HCT116 (cell line): ENCODE results near the gene WDR33. TPM values are rescaled to one million over a fixed set of nuclear protein-coding genes. Genes with fewer than 3 reads are reported as not detected.

Source experiments
- ATAC-seq: fragments of 200-7000 bp; cut with Tn5 transposase; 2 replicates; pipeline ENCODE4 v1.9.1; 2020; ENCODE audit warnings: mild to moderate bottlenecking, moderate library complexity
- BruUV-seq: library from RNA; stranded (reverse); fragments of 400-500 nt; replicated peaks from 2 replicates; lab custom pipeline; 2021; lab: Mats Ljungman, UMichigan
- CTCF ChIA-PET: fragments of 300-600 bp; sonication (Branson Sonifier 250); formaldehyde crosslinking; loops from one replicate; lab custom pipeline; 2021; ENCODE audit warnings: antibody characterized with exemption; lab: Charles Lee
- POLR2A ChIA-PET: fragments of 300-600, 350-600 bp; sonication (Branson Sonifier 250); formaldehyde crosslinking; loops from one replicate; lab custom pipeline; 2021; ENCODE audit warnings: antibody characterized with exemption; lab: Charles Lee
- RAD21 ChIA-PET, 2 experiments: fragments of 300-600 bp; sonication (Branson Sonifier 250); formaldehyde crosslinking; loops; one replicate each; lab custom pipeline; 2023; ENCODE audit warnings: low total read pairs in 2 of 2; ENCODE audit not compliant: uncharacterized antibody in 2 of 2, unreplicated experiment in 2 of 2, low non-redundant PET in 1 of 2; lab: Charles Lee
- DNase-seq: peaks from one replicate; pipeline ENCODE4 v3.0.0-alpha.2; 2010; ENCODE audit warnings: low read depth, low spot score
- H2AFZ ChIP-seq: fragments of 200-600 bp; shearing (Covaris generic), sonication (generic); 2 replicates; pipeline ENCODE4 v1.6.1; 2017; ENCODE audit warnings: low read depth, mixed run types, mixed read lengths, antibody characterized with exemption, low read length; ENCODE audit not compliant: poor library complexity, severe bottlenecking
- H3K27ac ChIP-seq: 2 replicates; pipeline ENCODE4 v1.5.1; 2012; ENCODE audit warnings: low read depth, low read length
- H3K27me3 ChIP-seq: fragments of 200-600 bp; sonication (generic); 2 replicates; pipeline ENCODE4 v1.6.1; 2016; ENCODE audit warnings: mixed run types, low read length, mixed read lengths; ENCODE audit not compliant: insufficient read depth
- H3K36me3 ChIP-seq, 2 experiments: fragments of 200-500 bp in 1 of 2; fragments of 200-600 bp in 1 of 2; sonication (Bioruptor generic) in 1 of 2; sonication (generic) in 1 of 2; 2 replicates each; pipeline versions ENCODE4 v1.5.1 to v1.6.1; 2014 to 2016; ENCODE audit warnings: low read length in 2 of 2, inconsistent platforms in 1 of 2, mixed read lengths in 1 of 2, mixed run types in 1 of 2; ENCODE audit not compliant: insufficient read depth in 2 of 2, control insufficient read depth in 1 of 2
- H3K4me1 ChIP-seq, 2 experiments: fragments of 200-600 bp in 1 of 2; sonication (generic) in 1 of 2; 2 replicates each; pipeline versions ENCODE4 v1.5.1 to v1.6.1; 2012 to 2017; ENCODE audit warnings: low read length in 2 of 2, inconsistent platforms in 1 of 2, mild to moderate bottlenecking in 1 of 2, mixed read lengths in 1 of 2, mixed run types in 1 of 2, moderate library complexity in 1 of 2; ENCODE audit not compliant: insufficient read depth in 2 of 2, control insufficient read depth in 1 of 2
- H3K4me2 ChIP-seq: fragments of 200-600 bp; sonication (generic); 2 replicates; pipeline ENCODE4 v1.6.1; 2017; ENCODE audit warnings: mixed run types, low read length, mixed read lengths
- H3K4me3 ChIP-seq, 2 experiments: fragments of 200-600 bp in 1 of 2; sonication (generic) in 1 of 2; replicated peaks in 1 of 2; 2 replicates each; pipeline ENCODE4 v1.5.1; 2011 to 2016; ENCODE audit warnings: low read length in 2 of 2, control low read depth in 1 of 2, low read depth in 1 of 2, mild to moderate bottlenecking in 1 of 2, mixed read lengths in 1 of 2, mixed run types in 1 of 2
- H3K79me2 ChIP-seq: fragments of 200-600 bp; sonication (generic); 2 replicates; pipeline ENCODE4 v1.6.1; 2017; ENCODE audit warnings: mild to moderate bottlenecking, mixed run types, low read length, moderate library complexity, mixed read lengths; ENCODE audit not compliant: insufficient read depth
- H3K9ac ChIP-seq: fragments of 200-600 bp; sonication (generic); 2 replicates; pipeline ENCODE4 v1.6.1; 2016; ENCODE audit warnings: low read length, mixed read lengths
- H3K9me2 ChIP-seq: fragments of 200-600 bp; sonication (generic), shearing (Covaris generic); 2 replicates; pipeline ENCODE4 v1.6.1; 2017; ENCODE audit warnings: mixed run types, mild to moderate bottlenecking, moderate library complexity; ENCODE audit not compliant: insufficient read depth
- H3K9me3 ChIP-seq, 2 experiments: fragments of 200-500 bp in 1 of 2; fragments of 200-600 bp in 1 of 2; sonication (Bioruptor generic) in 1 of 2; sonication (generic) in 1 of 2; 2 replicates each; pipeline ENCODE4 v1.6.1; 2014 to 2017; ENCODE audit warnings: low read length in 2 of 2, mixed read lengths in 2 of 2, inconsistent platforms in 1 of 2, low read depth in 1 of 2, mild to moderate bottlenecking in 1 of 2, mixed run types in 1 of 2, moderate library complexity in 1 of 2; ENCODE audit not compliant: control insufficient read depth in 1 of 2, insufficient read depth in 1 of 2
- H4K20me1 ChIP-seq: fragments of 200-600 bp; sonication (generic), shearing (Covaris generic); 2 replicates; pipeline ENCODE4 v1.6.1; 2017; ENCODE audit warnings: mixed run types, mild to moderate bottlenecking, moderate library complexity; ENCODE audit not compliant: insufficient read depth
- EGR1 ChIP-seq: IDR thresholded peaks from 2 replicates; pipeline ENCODE4 v1.6.1; 2012; ENCODE audit warnings: low read depth
- EZH2phosphoT487 ChIP-seq: fragments of 200-600 bp; IDR thresholded peaks from 2 replicates; pipeline ENCODE4 v1.6.1; 2018; ENCODE audit warnings: antibody characterized with exemption, borderline replicate concordance
- JUND ChIP-seq: IDR thresholded peaks from 2 replicates; pipeline ENCODE4 v1.6.1; 2012
- POLR2AphosphoS5 ChIP-seq: IDR thresholded peaks from 2 replicates; pipeline ENCODE4 v1.6.1; 2011; ENCODE audit warnings: mild to moderate bottlenecking, low read depth, low read length, moderate library complexity
- RAD21 ChIP-seq: IDR thresholded peaks from 2 replicates; pipeline ENCODE4 v1.6.1; 2012; ENCODE audit warnings: low read depth, mild to moderate bottlenecking
- TCF7L2 ChIP-seq: IDR thresholded peaks from 2 replicates; pipeline ENCODE4 v1.7.0; 2011; ENCODE audit warnings: borderline replicate concordance, inconsistent platforms; ENCODE audit not compliant: insufficient read depth, insufficient read length; ENCODE audit errors: extremely low read depth
- YY1 ChIP-seq: IDR thresholded peaks from 2 replicates; pipeline ENCODE4 v1.6.1; 2011; ENCODE audit warnings: low read length, low read depth, moderate library complexity, mild to moderate bottlenecking; ENCODE audit not compliant: insufficient replicate concordance; ENCODE audit errors: extremely low read depth
- ZFX ChIP-seq: fragments of 450-650 bp; IDR thresholded peaks from 2 replicates; pipeline ENCODE4 v1.6.1; 2017
- ZNF274 ChIP-seq: fragments of 200-500 bp; sonication (Bioruptor generic); IDR thresholded peaks from 2 replicates; pipeline ENCODE4 v1.6.1; 2014; ENCODE audit warnings: mild to moderate bottlenecking, low read depth, low read length, inconsistent platforms
- intact Hi-C: fragments of 100-400 bp; cut with micrococcal nuclease; formaldehyde crosslinking; loops from 2 replicates; pipeline ENCODE4 v1.10.0; 2022
- total RNA-seq: library from RNA; stranded (reverse); gene quantifications from one replicate; pipeline ENCODE4 v1.2.1, GENCODE V29; 2021; ENCODE audit not compliant: unreplicated experiment
- TF ChIP-seq, protein P1 (sequence below), 3 experiments: fragments of 200-600 bp in 1 of 3; sonication (generic) in 1 of 3; IDR thresholded peaks in 2 of 3; conservative IDR thresholded peaks in 1 of 3; 2 replicates each; pipeline ENCODE4 v1.5.1; 2012 to 2017; ENCODE audit warnings: low read depth in 2 of 3, low read length in 2 of 3, antibody characterized with exemption in 1 of 3, borderline replicate concordance in 1 of 3, control low read depth in 1 of 3, mild to moderate bottlenecking in 1 of 3, mixed read lengths in 1 of 3, mixed run types in 1 of 3, moderate library complexity in 1 of 3; ENCODE audit not compliant: insufficient read depth in 1 of 3
- TF ChIP-seq, protein P2 (sequence below): IDR thresholded peaks from 2 replicates; pipeline ENCODE4 v1.6.1; 2012; ENCODE audit warnings: low read depth
- TF ChIP-seq, protein P3 (sequence below): IDR thresholded peaks from 2 replicates; pipeline ENCODE4 v1.6.1; 2012

Gene WDR33
- total RNA-seq, 1 experiment from 2014 or later: 52.5 TPM

DNA sequence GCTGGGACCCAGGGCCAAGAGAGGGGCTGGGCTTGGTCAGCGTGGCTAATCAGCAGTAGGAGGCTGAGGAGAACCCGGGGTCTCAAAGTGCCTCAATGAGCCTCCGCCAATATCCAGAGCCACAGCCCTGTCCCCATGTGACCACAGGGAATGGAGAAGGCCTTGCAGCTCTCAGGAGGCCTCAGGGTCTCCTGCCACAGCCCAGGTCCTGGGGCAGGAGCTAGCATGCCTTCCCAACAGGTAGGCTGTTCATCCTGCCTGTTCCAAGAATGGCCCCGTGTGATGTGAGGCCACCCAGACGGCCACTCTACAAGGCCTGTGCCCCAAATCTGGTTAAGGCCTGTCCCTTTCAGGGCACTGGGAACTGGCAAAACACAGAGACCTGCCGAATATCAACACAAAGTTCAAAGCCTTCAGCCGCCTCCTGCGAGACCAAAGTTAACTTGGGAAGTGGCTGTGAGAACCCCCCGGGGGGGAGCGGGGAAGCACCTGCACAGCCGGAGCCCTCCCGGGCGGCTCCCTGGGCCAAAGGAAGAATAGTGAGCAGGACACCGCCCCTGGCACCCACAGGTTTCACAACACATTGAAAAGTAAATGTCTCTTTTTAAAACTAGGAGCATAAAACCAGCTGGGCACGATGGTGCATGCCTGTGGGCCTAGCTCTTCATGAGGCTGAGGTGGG, 131.2 kb downstream of the WDR33 start:
- intact Hi-C loops: loop anchor here (10.0 kb wide), 1 partner anchor 485 kb away; no protein-coding TSS in a partner anchor
- TF ChIP-seq EZH2phosphoT487: no peak
- no peak for TF ChIP-seq JUND
- TF ChIP-seq, protein P1, sequence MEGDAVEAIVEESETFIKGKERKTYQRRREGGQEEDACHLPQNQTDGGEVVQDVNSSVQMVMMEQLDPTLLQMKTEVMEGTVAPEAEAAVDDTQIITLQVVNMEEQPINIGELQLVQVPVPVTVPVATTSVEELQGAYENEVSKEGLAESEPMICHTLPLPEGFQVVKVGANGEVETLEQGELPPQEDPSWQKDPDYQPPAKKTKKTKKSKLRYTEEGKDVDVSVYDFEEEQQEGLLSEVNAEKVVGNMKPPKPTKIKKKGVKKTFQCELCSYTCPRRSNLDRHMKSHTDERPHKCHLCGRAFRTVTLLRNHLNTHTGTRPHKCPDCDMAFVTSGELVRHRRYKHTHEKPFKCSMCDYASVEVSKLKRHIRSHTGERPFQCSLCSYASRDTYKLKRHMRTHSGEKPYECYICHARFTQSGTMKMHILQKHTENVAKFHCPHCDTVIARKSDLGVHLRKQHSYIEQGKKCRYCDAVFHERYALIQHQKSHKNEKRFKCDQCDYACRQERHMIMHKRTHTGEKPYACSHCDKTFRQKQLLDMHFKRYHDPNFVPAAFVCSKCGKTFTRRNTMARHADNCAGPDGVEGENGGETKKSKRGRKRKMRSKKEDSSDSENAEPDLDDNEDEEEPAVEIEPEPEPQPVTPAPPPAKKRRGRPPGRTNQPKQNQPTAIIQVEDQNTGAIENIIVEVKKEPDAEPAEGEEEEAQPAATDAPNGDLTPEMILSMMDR (IDR thresholded peaks at IDR 0.05 in 2 of 3, conservative IDR thresholded peaks at IDR 0.05 in 1 of 3; ENCODE audit: borderline replicate concordance in 1 of 3, insufficient read depth in 1 of 3, low read depth in 2 of 3, low read length in 2 of 3): no peak
- no peak for TF ChIP-seq TCF7L2
- TF ChIP-seq POLR2AphosphoS5: no peak
- no peak for TF ChIP-seq EGR1
- no peak for TF ChIP-seq ZFX
- TF ChIP-seq, protein P2, sequence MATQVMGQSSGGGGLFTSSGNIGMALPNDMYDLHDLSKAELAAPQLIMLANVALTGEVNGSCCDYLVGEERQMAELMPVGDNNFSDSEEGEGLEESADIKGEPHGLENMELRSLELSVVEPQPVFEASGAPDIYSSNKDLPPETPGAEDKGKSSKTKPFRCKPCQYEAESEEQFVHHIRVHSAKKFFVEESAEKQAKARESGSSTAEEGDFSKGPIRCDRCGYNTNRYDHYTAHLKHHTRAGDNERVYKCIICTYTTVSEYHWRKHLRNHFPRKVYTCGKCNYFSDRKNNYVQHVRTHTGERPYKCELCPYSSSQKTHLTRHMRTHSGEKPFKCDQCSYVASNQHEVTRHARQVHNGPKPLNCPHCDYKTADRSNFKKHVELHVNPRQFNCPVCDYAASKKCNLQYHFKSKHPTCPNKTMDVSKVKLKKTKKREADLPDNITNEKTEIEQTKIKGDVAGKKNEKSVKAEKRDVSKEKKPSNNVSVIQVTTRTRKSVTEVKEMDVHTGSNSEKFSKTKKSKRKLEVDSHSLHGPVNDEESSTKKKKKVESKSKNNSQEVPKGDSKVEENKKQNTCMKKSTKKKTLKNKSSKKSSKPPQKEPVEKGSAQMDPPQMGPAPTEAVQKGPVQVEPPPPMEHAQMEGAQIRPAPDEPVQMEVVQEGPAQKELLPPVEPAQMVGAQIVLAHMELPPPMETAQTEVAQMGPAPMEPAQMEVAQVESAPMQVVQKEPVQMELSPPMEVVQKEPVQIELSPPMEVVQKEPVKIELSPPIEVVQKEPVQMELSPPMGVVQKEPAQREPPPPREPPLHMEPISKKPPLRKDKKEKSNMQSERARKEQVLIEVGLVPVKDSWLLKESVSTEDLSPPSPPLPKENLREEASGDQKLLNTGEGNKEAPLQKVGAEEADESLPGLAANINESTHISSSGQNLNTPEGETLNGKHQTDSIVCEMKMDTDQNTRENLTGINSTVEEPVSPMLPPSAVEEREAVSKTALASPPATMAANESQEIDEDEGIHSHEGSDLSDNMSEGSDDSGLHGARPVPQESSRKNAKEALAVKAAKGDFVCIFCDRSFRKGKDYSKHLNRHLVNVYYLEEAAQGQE: no peak
- TF ChIP-seq YY1: no peak
- no peak for TF ChIP-seq RAD21
- no peak for TF ChIP-seq ZNF274
- TF ChIP-seq, protein P3, sequence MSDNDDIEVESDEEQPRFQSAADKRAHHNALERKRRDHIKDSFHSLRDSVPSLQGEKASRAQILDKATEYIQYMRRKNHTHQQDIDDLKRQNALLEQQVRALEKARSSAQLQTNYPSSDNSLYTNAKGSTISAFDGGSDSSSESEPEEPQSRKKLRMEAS: no peak
- ATAC-seq (no peak), DNase-seq (no peak)
- Histone ChIP-seq H2AFZ (no peak overlapping the region), H3K9me3 (no peaks in the 10 kb centered on the region), H3K9ac (no peak overlapping the region), H3K27ac (no peak overlapping the region), H3K79me2 (no peaks in the 10 kb centered on the region), H3K9me2 (no peaks in the 10 kb centered on the region), H3K27me3 (peaks cover 7% of the 10 kb centered on the region; the same call in 1 of the 2 replicates), H3K4me2 (no peak overlapping the region), H4K20me1 (no peaks in the 10 kb centered on the region), H3K36me3 (no peaks in the 10 kb centered on the region), H3K4me3 (no peak overlapping the region), H3K4me1 (peaks cover 0 to 8% of the 10 kb centered on the region in 2 experiments; a peak in 2 of 4 replicates)
- BruUV-seq: no TSS peak
- RAD21 ChIA-PET: no interaction called here
- CTCF ChIA-PET: no interaction called here
- POLR2A ChIA-PET: no interaction called here
